ENCODE results near the gene GPR17. TPM values are rescaled to one million over a fixed set of nuclear protein-coding genes. Genes with fewer than 3 reads are reported as not detected.

The GPR17 gene
- total and polyA plus RNA-seq, 9 of the 15 experiments (the other 6 are each of a cell fraction or from before 2014, with no cell fraction given) = not detected

DNA sequence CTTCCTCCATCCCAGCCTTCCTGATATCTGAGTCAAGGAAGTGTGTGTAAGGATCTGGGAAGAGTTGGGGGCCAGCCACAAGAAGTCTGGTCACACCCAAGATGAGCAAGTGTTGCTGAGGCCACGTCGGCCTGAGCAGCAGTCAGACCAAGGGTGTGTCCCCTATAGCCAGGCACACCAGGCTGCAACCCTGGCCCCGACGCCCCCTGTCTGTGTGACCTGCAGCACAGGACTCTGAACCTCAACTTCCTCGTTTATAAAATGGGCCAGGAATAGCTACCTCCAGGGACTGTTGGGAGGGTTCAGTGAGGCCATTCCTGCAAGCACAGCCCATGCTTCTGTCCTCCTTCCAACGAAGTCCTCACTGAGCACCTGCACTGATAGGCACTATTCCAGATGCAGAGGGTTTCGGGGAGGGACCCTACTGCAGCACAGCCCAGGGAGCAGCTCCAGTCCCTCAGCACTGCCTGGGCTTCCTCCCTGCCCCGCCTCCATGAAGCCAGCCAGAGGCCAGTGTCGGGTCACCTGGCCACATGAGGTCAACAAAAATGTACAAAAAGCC, 16.1 kb downstream of the GPR17 start:
- BruUV-seq (replicated peaks) = no TSS peak
- no peaks in the 10 kb centered on the region for H3K36me3 ChIP-seq (ENCODE audit: control insufficient read depth, insufficient read depth, low read length)
- ChIA-PET CTCF (ENCODE audit: low intra/inter-chr PET ratio) (no interaction called here), POLR2A (no interaction called here)
- peaks cover 42 to 61% of the 10 kb centered on the region in 2 experiments for H3K27me3 ChIP-seq (ENCODE audit: control insufficient read depth in 2 of 2, insufficient read depth in 2 of 2, low read length in 2 of 2)
- H4K20me1 ChIP-seq (replicated peaks; ENCODE audit: control insufficient read depth, insufficient read depth, low read length) = no peaks in the 10 kb centered on the region; the same call in none of the 2 replicates
- H3K9me1 ChIP-seq (ENCODE audit: control insufficient read depth, insufficient read depth, low read length) = no peaks in the 10 kb centered on the region
- no peak overlapping the region for H3K27ac ChIP-seq (ENCODE audit: extremely low read depth, low read depth, low read length)
- H3K79me2 ChIP-seq (ENCODE audit: control insufficient read depth, insufficient read depth, low read length) = no peaks in the 10 kb centered on the region
- H3K4me1 ChIP-seq (replicated peaks in 1 of 2; ENCODE audit: control insufficient read depth in 2 of 2, insufficient read depth in 2 of 2, low read length in 2 of 2) = peaks cover 2 to 9% of the 10 kb centered on the region in 2 experiments; a peak in 3 of 5 replicates
- 7% methylated on average over 9 of the region's 9 CpGs for WGBS (ENCODE audit: insufficient coverage, low coverage, missing lambda C conversion rate)
- in situ Hi-C loops (cut with MboI) (no loop called here), intact Hi-C loops (cut with micrococcal nuclease) (no loop called here)
- H2AFZ ChIP-seq (ENCODE audit: low read depth, low read length) = no peak overlapping the region
- TF ChIP-seq FOXJ3 (CRISPR knock-in tag; IDR thresholded peaks at IDR 0.05) (no peak), BMI1 (IDR thresholded peaks at IDR 0.05; ENCODE audit: low read length) (no peak), FOXK2 (conservative IDR thresholded peaks at IDR 0.05 in 1 of 2, IDR thresholded peaks at IDR 0.05 in 1 of 2; ENCODE audit: low read depth in 2 of 2) (no peak)
- TF ChIP-seq, protein P1, sequence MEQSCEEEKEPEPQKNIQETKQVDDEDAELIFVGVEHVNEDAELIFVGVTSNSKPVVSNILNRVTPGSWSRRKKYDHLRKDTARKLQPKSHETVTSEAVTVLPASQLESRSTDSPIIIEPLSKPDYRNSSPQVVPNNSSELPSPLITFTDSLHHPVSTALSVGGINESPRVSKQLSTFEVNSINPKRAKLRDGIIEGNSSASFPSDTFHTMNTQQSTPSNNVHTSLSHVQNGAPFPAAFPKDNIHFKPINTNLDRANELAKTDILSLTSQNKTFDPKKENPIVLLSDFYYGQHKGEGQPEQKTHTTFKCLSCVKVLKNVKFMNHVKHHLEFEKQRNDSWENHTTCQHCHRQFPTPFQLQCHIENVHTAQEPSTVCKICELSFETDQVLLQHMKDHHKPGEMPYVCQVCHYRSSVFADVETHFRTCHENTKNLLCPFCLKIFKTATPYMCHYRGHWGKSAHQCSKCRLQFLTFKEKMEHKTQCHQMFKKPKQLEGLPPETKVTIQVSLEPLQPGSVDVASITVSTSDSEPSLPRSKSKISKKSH (CRISPR knock-in tag; IDR thresholded peaks at IDR 0.05) = no peak
- no peak overlapping the region for H3K4me3 ChIP-seq
- no peak for DNase-seq (ENCODE audit: extremely low read depth in 1 of 4, low spot score in 3 of 4)
- no peak for FAIRE-seq
- no peak overlapping the region for H3K4me2 ChIP-seq (ENCODE audit: insufficient read depth, low read length)
- peak; percentile 44 for ATAC-seq
- H3K9me3 ChIP-seq (replicated peaks; ENCODE audit: control insufficient read depth, insufficient read depth, low read depth, low read length) = no peaks in the 10 kb centered on the region; the same call in 1 of the 2 replicates
- no peak overlapping the region; a peak in 1 of 4 replicates for H3K9ac ChIP-seq (ENCODE audit: insufficient read depth in 1 of 2, low read depth in 2 of 2, low read length in 2 of 2)

All from K562 (cell line).